Fibroblast of peridontal ligament (primary cell): ENCODE results near the gene MAN2A1.

Experiments used
- DNase-seq: peaks from one replicate; pipeline ENCODE4 v3.0.0-alpha.2; 2010; ENCODE audit errors: extremely low read depth

Gene MAN2A1

GRCh38 chr5:109706095-109706494 lies 16.4 kb downstream of the MAN2A1 start:
- peak; percentile 51 for DNase-seq

GRCh38 chr5:109707531-109707930 lies 17.8 kb downstream of the MAN2A1 start:
- DNase-seq = no peak

- no peak for DNase-seq
Observed at GRCh38 chr5:109708813-109709212, 19.1 kb downstream of the MAN2A1 start.

GRCh38 chr5:109709225-109709624 lies 19.5 kb downstream of the MAN2A1 start:
- DNase-seq = no peak

- DNase-seq = no peak
Observed at GRCh38 chr5:109711673-109712072, 21.9 kb downstream of the MAN2A1 start.

GRCh38 chr5:109713453-109713852 lies 23.7 kb downstream of the MAN2A1 start:
- DNase-seq = no peak

GRCh38 chr5:109714592-109714991 lies 24.9 kb downstream of the MAN2A1 start:
- DNase-seq = no peak

- no peak for DNase-seq
Observed at GRCh38 chr5:109718216-109718615, 28.5 kb downstream of the MAN2A1 start.

- no peak for DNase-seq
Observed at GRCh38 chr5:109718632-109719031, 28.9 kb downstream of the MAN2A1 start.

- DNase-seq = no peak
Observed at GRCh38 chr5:109719978-109720377, 30.3 kb downstream of the MAN2A1 start.

GRCh38 chr5:109721741-109722140 lies 32.0 kb downstream of the MAN2A1 start:
- no peak for DNase-seq

- DNase-seq = peak; percentile 13
Observed at GRCh38 chr5:109723606-109724005, 33.9 kb downstream of the MAN2A1 start.

GRCh38 chr5:109725135-109725534 lies 35.4 kb downstream of the MAN2A1 start:
- DNase-seq = no peak

GRCh38 chr5:109739741-109740728 lies 50.3 kb downstream of the MAN2A1 start:
- no peak for DNase-seq

GRCh38 chr5:109740966-109741365 lies 51.2 kb downstream of the MAN2A1 start:
- no peak for DNase-seq

GRCh38 chr5:109741390-109741789 lies 51.7 kb downstream of the MAN2A1 start:
- no peak for DNase-seq

GRCh38 chr5:109743041-109743531 lies 53.4 kb downstream of the MAN2A1 start:
- DNase-seq = no peak

GRCh38 chr5:109743770-109744212 lies 54.1 kb downstream of the MAN2A1 start:
- peak; percentile 59 for DNase-seq

GRCh38 chr5:109744261-109744660 lies 54.5 kb downstream of the MAN2A1 start:
- DNase-seq = no peak

GRCh38 chr5:109748546-109748945 lies 58.8 kb downstream of the MAN2A1 start:
- DNase-seq = no peak

GRCh38 chr5:109750463-109750862 lies 60.7 kb downstream of the MAN2A1 start:
- DNase-seq = no peak

GRCh38 chr5:109753279-109753678 lies 63.6 kb downstream of the MAN2A1 start:
- no peak for DNase-seq

GRCh38 chr5:109754319-109754718 lies 64.6 kb downstream of the MAN2A1 start:
- no peak for DNase-seq
